ENCODE data around the gene RPS10.

Gene RPS10

DNA sequence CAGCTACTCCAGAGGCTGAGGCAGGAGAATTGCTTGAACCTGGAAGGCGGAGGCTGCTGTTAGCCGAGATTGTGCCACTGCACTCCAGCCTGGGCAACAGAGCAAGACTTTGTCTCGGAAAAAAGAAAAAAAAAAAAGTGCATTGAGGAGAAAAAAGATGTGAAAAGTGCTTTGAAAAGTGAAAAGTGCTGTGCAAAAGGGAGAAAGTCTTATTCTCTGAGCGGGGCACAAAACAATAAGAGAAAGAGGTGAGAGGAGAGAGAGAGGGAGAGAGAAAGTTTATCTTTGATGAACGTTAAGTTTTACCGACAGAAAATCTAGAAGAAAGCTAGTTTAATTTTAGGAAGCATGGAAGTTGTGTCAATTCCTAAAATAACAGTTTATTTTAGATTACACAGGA lies 36.1 kb upstream of the RPS10 start:
- Histone ChIP-seq H3F3A (ENCODE audit: insufficient read depth) (peaks cover 7% of the 10 kb centered on the region), H3K4me2 (ENCODE audit: low read depth, low read length, poor library complexity, severe bottlenecking) (no peak overlapping the region), H4K20me1 (ENCODE audit: low read depth, low read length) (no peaks in the 10 kb centered on the region), H3K9me3 (ENCODE audit: insufficient read depth, low read length) (no peaks in the 10 kb centered on the region), H3K9me2 (replicated peaks; ENCODE audit: insufficient read depth, low read length) (no peaks in the 10 kb centered on the region), H2AFZ (ENCODE audit: low read depth, low read length, severe bottlenecking) (no peak overlapping the region), H3K79me2 (ENCODE audit: insufficient read depth, low read length) (no peaks in the 10 kb centered on the region), H3K27me3 (ENCODE audit: low read length) (no peaks in the 10 kb centered on the region), H3K4me3 (ENCODE audit: insufficient read depth, low read length, poor library complexity, severe bottlenecking) (no peak overlapping the region), H3K27ac (ENCODE audit: low read depth, low read length) (no peak overlapping the region), H3K36me3 (ENCODE audit: low read length) (no peaks in the 10 kb centered on the region), H3K9ac (ENCODE audit: low read length) (no peak overlapping the region)
- TF ChIP-seq EZH2phosphoT487 (conservative IDR thresholded peaks at IDR 0.05; ENCODE audit: low read length): no peak
- TF ChIP-seq, protein P1, sequence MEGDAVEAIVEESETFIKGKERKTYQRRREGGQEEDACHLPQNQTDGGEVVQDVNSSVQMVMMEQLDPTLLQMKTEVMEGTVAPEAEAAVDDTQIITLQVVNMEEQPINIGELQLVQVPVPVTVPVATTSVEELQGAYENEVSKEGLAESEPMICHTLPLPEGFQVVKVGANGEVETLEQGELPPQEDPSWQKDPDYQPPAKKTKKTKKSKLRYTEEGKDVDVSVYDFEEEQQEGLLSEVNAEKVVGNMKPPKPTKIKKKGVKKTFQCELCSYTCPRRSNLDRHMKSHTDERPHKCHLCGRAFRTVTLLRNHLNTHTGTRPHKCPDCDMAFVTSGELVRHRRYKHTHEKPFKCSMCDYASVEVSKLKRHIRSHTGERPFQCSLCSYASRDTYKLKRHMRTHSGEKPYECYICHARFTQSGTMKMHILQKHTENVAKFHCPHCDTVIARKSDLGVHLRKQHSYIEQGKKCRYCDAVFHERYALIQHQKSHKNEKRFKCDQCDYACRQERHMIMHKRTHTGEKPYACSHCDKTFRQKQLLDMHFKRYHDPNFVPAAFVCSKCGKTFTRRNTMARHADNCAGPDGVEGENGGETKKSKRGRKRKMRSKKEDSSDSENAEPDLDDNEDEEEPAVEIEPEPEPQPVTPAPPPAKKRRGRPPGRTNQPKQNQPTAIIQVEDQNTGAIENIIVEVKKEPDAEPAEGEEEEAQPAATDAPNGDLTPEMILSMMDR (IDR thresholded peaks at IDR 0.05; ENCODE audit: insufficient read depth, low read length, poor library complexity, severe bottlenecking): no peak

DNA sequence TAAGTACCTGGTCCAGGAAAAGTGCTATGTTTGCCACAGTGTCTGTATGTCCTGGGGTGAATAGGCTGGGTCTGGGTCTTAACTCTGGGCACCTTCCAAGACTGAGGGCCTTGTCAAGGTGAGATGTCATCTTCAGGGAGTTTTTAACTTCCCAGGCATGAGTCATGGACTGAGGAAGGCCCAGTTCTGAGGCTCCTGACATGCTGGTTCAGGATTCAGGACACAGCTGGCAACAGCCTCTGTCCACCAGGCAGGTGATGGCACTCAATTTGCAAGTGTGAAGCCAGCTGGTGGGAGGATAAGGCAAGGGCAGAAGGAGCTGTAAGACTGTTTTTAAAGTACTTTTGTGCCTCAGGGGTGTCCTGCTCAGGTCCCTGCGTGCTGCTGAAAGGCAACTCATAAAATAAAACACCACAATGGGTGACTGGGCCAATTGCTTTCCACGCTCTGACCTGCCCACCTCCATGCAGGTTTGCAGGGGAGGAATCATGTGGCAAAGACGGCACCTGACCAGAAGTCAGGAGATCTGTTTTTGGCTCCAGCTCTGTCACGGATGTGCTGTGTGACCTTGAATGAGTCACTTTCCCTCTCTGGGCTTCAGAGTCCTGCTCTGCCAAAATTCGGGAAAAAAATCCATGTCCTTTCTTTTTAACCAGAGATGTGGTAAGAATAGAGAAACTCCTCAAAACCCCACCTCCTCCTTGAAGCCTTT lies 35.1 kb upstream of the RPS10 start:
- H3K9me2 ChIP-seq (replicated peaks; ENCODE audit: insufficient read depth, low read length): no peaks in the 10 kb centered on the region
- H3K36me3 ChIP-seq (ENCODE audit: low read length): no peaks in the 10 kb centered on the region
- H3K79me2 ChIP-seq (ENCODE audit: insufficient read depth, low read length): no peaks in the 10 kb centered on the region
- H3K9ac ChIP-seq (ENCODE audit: low read length): no peak overlapping the region
- H3K9me3 ChIP-seq (ENCODE audit: insufficient read depth, low read length): no peaks in the 10 kb centered on the region
- H3F3A ChIP-seq (ENCODE audit: insufficient read depth): no peaks in the 10 kb centered on the region
- H4K20me1 ChIP-seq (ENCODE audit: low read depth, low read length): no peaks in the 10 kb centered on the region
- H2AFZ ChIP-seq (ENCODE audit: low read depth, low read length, severe bottlenecking): no peak overlapping the region
- H3K27ac ChIP-seq (ENCODE audit: low read depth, low read length): no peak overlapping the region
- TF ChIP-seq EZH2phosphoT487 (conservative IDR thresholded peaks at IDR 0.05; ENCODE audit: low read length): no peak
- TF ChIP-seq, protein P1 (IDR thresholded peaks at IDR 0.05; ENCODE audit: insufficient read depth, low read length, poor library complexity, severe bottlenecking): no peak
- H3K27me3 ChIP-seq (ENCODE audit: low read length): no peaks in the 10 kb centered on the region
- H3K4me3 ChIP-seq (ENCODE audit: insufficient read depth, low read length, poor library complexity, severe bottlenecking): no peak overlapping the region
- H3K4me2 ChIP-seq (ENCODE audit: low read depth, low read length, poor library complexity, severe bottlenecking): no peak overlapping the region

GRCh38 chr6:34459899-34460593 lies 34.2 kb upstream of the RPS10 start:
- Histone ChIP-seq H3K4me3 (ENCODE audit: insufficient read depth, low read length, poor library complexity, severe bottlenecking) (no peak overlapping the region), H3K36me3 (ENCODE audit: low read length) (no peaks in the 10 kb centered on the region), H3F3A (ENCODE audit: insufficient read depth) (no peaks in the 10 kb centered on the region), H4K20me1 (ENCODE audit: low read depth, low read length) (no peaks in the 10 kb centered on the region), H3K4me2 (ENCODE audit: low read depth, low read length, poor library complexity, severe bottlenecking) (no peak overlapping the region), H2AFZ (ENCODE audit: low read depth, low read length, severe bottlenecking) (no peak overlapping the region), H3K9ac (ENCODE audit: low read length) (no peak overlapping the region), H3K9me3 (ENCODE audit: insufficient read depth, low read length) (no peaks in the 10 kb centered on the region), H3K79me2 (ENCODE audit: insufficient read depth, low read length) (no peaks in the 10 kb centered on the region), H3K9me2 (replicated peaks; ENCODE audit: insufficient read depth, low read length) (no peaks in the 10 kb centered on the region), H3K27ac (ENCODE audit: low read depth, low read length) (no peak overlapping the region), H3K27me3 (ENCODE audit: low read length) (no peaks in the 10 kb centered on the region)
- TF ChIP-seq, protein P1 (IDR thresholded peaks at IDR 0.05; ENCODE audit: insufficient read depth, low read length, poor library complexity, severe bottlenecking): peak; percentile 96
- TF ChIP-seq EZH2phosphoT487 (conservative IDR thresholded peaks at IDR 0.05; ENCODE audit: low read length): no peak

Measured in SU-DHL-6 (cell line).